GM21786 (cell line): ENCODE data around the gene PDP2.

Source experiments
- ATAC-seq: cut with Tn5 transposase; IDR thresholded peaks from one replicate; pipeline ENCODE4 v1.9.1; 2021; ENCODE audit not compliant: unreplicated experiment

The PDP2 gene

GRCh38 chr16:66935314-66936011, 55.1 kb downstream of the PDP2 start, which contains the start of gene CES2:
TSS of gene CES2 (plus strand) at chr16:66935516. CDS start at chr16:66935636, 120 bp downstream.
- ATAC-seq, result no peak

GRCh38 chr16:66936462-66936861, 56.1 kb downstream of the PDP2 start:
- no peak for ATAC-seq

- ATAC-seq, result no peak
Measured at GRCh38 chr16:66936889-66937554, 56.7 kb downstream of the PDP2 start.

GRCh38 chr16:66937725-66938337, 57.5 kb downstream of the PDP2 start:
- no peak for ATAC-seq

- no peak for ATAC-seq
Measured at GRCh38 chr16:66939366-66939765, 59.1 kb downstream of the PDP2 start.

GRCh38 chr16:66940236-66940635, 59.9 kb downstream of the PDP2 start:
- no peak for ATAC-seq
